ENCODE measurements around the gene SOCS4. TPM values are rescaled to one million over a fixed set of nuclear protein-coding genes. Genes with fewer than 3 reads are reported as not detected.

SOCS4 gene
- total and polyA plus RNA-seq, 2 of the 13 experiments (the other 11 are each of a cell fraction or from before 2014, with no cell fraction given) = 4.0 to 10.0 TPM

GRCh38 chr14:55051423-55052268, 24.6 kb downstream of the SOCS4 start, which contains the start of gene MAPK1IP1L (continued):
- TF ChIP-seq ZNF691 (CRISPR knock-in tag; IDR thresholded peaks at IDR 0.05; ENCODE audit: borderline replicate concordance, low read depth) (peak; percentile 94), FLYWCH1 (CRISPR knock-in tag; IDR thresholded peaks at IDR 0.05) (no peak; the same call in 1 of the 2 replicates), ZFP36 (IDR thresholded peaks at IDR 0.05; ENCODE audit: borderline replicate concordance, low read depth, low read length, partially characterized antibody) (no peak), ZNF850 (CRISPR knock-in tag; conservative IDR thresholded peaks at IDR 0.05) (0 out of 2 replicates have a peak, but pooled peaks have one; percentile 55), AGO2 (optimal IDR thresholded peaks at IDR 0.05; ENCODE audit: low read depth, low read length) (peak; percentile 96), YY1 (IDR thresholded peaks at IDR 0.05; ENCODE audit: insufficient read depth, insufficient replicate concordance, low read depth, low read length) (peak; percentile 82), RBM39 (IDR thresholded peaks at IDR 0.05; ENCODE audit: low read depth, low read length, poor library complexity, severe bottlenecking) (peak; percentile 72), ZNF264 (CRISPR knock-in tag; IDR thresholded peaks at IDR 0.05) (peak; percentile 66), CREBL2 (CRISPR knock-in tag; IDR thresholded peaks at IDR 0.05; ENCODE audit: borderline replicate concordance) (peak; percentile 66; the same call in 1 of the 2 replicates), ZNF234 (CRISPR knock-in tag; conservative IDR thresholded peaks at IDR 0.05) (peak; percentile 28; the same call in 1 of the 2 replicates), TOPORS (CRISPR knock-in tag; IDR thresholded peaks at IDR 0.05) (peak; percentile 92; the same call in 1 of the 2 replicates), LCORL (IDR thresholded peaks at IDR 0.05) (no peak), LCORL (CRISPR knock-in tag; IDR thresholded peaks at IDR 0.05) (peak; percentile 73), TEAD3 (CRISPR knock-in tag; optimal IDR thresholded peaks at IDR 0.05; ENCODE audit: borderline replicate concordance) (peak; percentile 73), HOXA5 (CRISPR knock-in tag; IDR thresholded peaks at IDR 0.05) (peak; percentile 85; the same call in 1 of the 2 replicates), ZFP36L2 (CRISPR knock-in tag; IDR thresholded peaks at IDR 0.05) (no peak), ELF1 (CRISPR knock-in tag; IDR thresholded peaks at IDR 0.05) (peak; percentile 71), NRL (CRISPR knock-in tag; IDR thresholded peaks at IDR 0.05; ENCODE audit: borderline replicate concordance) (peak; percentile 64), ZNF446 (CRISPR knock-in tag; IDR thresholded peaks at IDR 0.05) (peak; percentile 94), KLF6 (CRISPR knock-in tag; IDR thresholded peaks at IDR 0.05) (peak; percentile 76; the same call in 1 of the 2 replicates), FOXO1 (CRISPR knock-in tag; IDR thresholded peaks at IDR 0.05) (no peak), DNMT1 (CRISPR knock-in tag; IDR thresholded peaks at IDR 0.05) (peak; percentile 66; the same call in 1 of the 2 replicates), ISL2 (CRISPR knock-in tag; IDR thresholded peaks at IDR 0.05) (peak; percentile 70; the same call in 1 of the 2 replicates), PPARG (CRISPR knock-in tag; conservative IDR thresholded peaks at IDR 0.05) (peak; percentile 69)
- TF ChIP-seq, protein P1, sequence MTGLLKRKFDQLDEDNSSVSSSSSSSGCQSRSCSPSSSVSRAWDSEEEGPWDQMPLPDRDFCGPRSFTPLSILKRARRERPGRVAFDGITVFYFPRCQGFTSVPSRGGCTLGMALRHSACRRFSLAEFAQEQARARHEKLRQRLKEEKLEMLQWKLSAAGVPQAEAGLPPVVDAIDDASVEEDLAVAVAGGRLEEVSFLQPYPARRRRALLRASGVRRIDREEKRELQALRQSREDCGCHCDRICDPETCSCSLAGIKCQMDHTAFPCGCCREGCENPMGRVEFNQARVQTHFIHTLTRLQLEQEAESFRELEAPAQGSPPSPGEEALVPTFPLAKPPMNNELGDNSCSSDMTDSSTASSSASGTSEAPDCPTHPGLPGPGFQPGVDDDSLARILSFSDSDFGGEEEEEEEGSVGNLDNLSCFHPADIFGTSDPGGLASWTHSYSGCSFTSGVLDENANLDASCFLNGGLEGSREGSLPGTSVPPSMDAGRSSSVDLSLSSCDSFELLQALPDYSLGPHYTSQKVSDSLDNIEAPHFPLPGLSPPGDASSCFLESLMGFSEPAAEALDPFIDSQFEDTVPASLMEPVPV (CRISPR knock-in tag; IDR thresholded peaks at IDR 0.05) = peak; percentile 86
- TF ChIP-seq, protein P2, sequence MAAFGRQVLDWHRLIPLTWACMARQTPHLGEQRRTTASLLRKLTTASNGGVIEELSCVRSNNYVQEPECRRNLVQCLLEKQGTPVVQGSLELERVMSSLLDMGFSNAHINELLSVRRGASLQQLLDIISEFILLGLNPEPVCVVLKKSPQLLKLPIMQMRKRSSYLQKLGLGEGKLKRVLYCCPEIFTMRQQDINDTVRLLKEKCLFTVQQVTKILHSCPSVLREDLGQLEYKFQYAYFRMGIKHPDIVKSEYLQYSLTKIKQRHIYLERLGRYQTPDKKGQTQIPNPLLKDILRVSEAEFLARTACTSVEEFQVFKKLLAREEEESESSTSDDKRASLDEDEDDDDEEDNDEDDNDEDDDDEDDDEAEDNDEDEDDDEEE (CRISPR knock-in tag; IDR thresholded peaks at IDR 0.05) = peak; percentile 90
